Stimulated activated naive CD4-positive, alpha-beta T cell treated with Interleukin-2 at 50 U/mL for 16 hours (primary cell): ENCODE measurements around the gene ELP4.
"Not testable (repeated sequence)": the region's sequence is repeated elsewhere in the genome, so short reads cannot be mapped to it uniquely, and the experiment has no call there.

Source experiments
- DNase-seq: peaks from one replicate; lab custom pipeline; 2025; lab: John Stamatoyannopoulos, UW

ELP4 gene

GRCh38 chr11:31509429-31510345 lies at the start of gene ELP4, which contains the start of gene IMMP1L:
ELP4 (plus strand) TSS chr11:31509767; CDS start chr11:31509785, 18 bp downstream.
IMMP1L (minus strand) TSS chr11:31509622; CDS start chr11:31463276, 46,346 bp downstream.
- peak; percentile 94 for DNase-seq

GRCh38 chr11:31464436-31464835 lies 45.1 kb upstream of the ELP4 start:
- no peak for DNase-seq

GRCh38 chr11:31474083-31474482 lies 35.5 kb upstream of the ELP4 start:
- DNase-seq: no peak

- no peak for DNase-seq
These were observed 31.9 kb upstream of the ELP4 start for GRCh38 chr11:31477528-31478222.

GRCh38 chr11:31478223-31478590 lies 31.4 kb upstream of the ELP4 start:
- no peak for DNase-seq

- no peak for DNase-seq
These were observed 30.5 kb upstream of the ELP4 start for GRCh38 chr11:31479066-31479465.

- no peak for DNase-seq
These were observed 28.6 kb upstream of the ELP4 start for GRCh38 chr11:31480930-31481329.

- no peak for DNase-seq
These were observed 25.1 kb upstream of the ELP4 start for GRCh38 chr11:31484497-31484896.

- DNase-seq: no peak
These were observed 21.7 kb upstream of the ELP4 start for GRCh38 chr11:31487848-31488247.

GRCh38 chr11:31492320-31492913 lies 17.1 kb upstream of the ELP4 start:
- DNase-seq: no peak

- DNase-seq: no peak
These were observed 16.3 kb upstream of the ELP4 start for GRCh38 chr11:31493235-31493634.

GRCh38 chr11:31493762-31494161 lies 15.8 kb upstream of the ELP4 start:
- not testable (repeated sequence) for DNase-seq

GRCh38 chr11:31499576-31500178 lies 9.9 kb upstream of the ELP4 start:
- DNase-seq: no peak

- DNase-seq: no peak
These were observed 9.0 kb upstream of the ELP4 start for GRCh38 chr11:31500560-31500959.

GRCh38 chr11:31509051-31509428 lies 527 bp upstream of the ELP4 start:
- DNase-seq: no peak

- DNase-seq: no peak
These were observed 2.5 kb downstream of the ELP4 start for GRCh38 chr11:31512117-31512516.

- DNase-seq: no peak
These were observed 12.1 kb downstream of the ELP4 start for GRCh38 chr11:31521497-31522150.

GRCh38 chr11:31529189-31529588 lies 19.6 kb downstream of the ELP4 start:
- no peak for DNase-seq

- no peak for DNase-seq
These were observed 20.1 kb downstream of the ELP4 start for GRCh38 chr11:31529701-31530100.

GRCh38 chr11:31531293-31531692 lies 21.7 kb downstream of the ELP4 start:
- DNase-seq: no peak

- DNase-seq: no peak
These were observed 25.9 kb downstream of the ELP4 start for GRCh38 chr11:31535479-31535878.

- DNase-seq: no peak
These were observed 33.3 kb downstream of the ELP4 start for GRCh38 chr11:31542862-31543261.
